Aorta (tissue), 5 donors: ENCODE data around the gene OR52R1. TPM values are rescaled to one million over a fixed set of nuclear protein-coding genes. Genes with fewer than 3 reads are reported as not detected.
"Not testable (repeated sequence)": the region's sequence is repeated elsewhere in the genome, so short reads cannot be mapped to it uniquely, and the experiment has no call there.

Source experiments
- ATAC-seq: fragments of 200-7000 bp; cut with Tn5 transposase; one replicate; pipeline ENCODE4 v1.9.1; 2022; ENCODE audit warnings: moderate library complexity; ENCODE audit not compliant: low FRiP score
- DNase-seq, 2 donors: peaks; one replicate each; pipeline ENCODE4 v3.0.0-alpha.2; 2020
- H3K27ac ChIP-seq, 2 donors: one replicate each; pipeline ENCODE4 v1.5.1; 2013; ENCODE audit warnings: low read length in 2 of 2, mild to moderate bottlenecking in 2 of 2, moderate library complexity in 2 of 2, control low read depth in 1 of 2, inconsistent platforms in 1 of 2, low read depth in 1 of 2
- H3K27me3 ChIP-seq, 2 donors: one replicate each; pipeline ENCODE4 v1.6.1; 2013; ENCODE audit warnings: control low read depth in 1 of 2, low read length in 1 of 2, mild to moderate bottlenecking in 1 of 2, moderate library complexity in 1 of 2; ENCODE audit not compliant: insufficient read depth in 2 of 2, control insufficient read depth in 1 of 2
- H3K36me3 ChIP-seq, 2 donors: one replicate each; pipeline ENCODE4 v1.6.1; 2013; ENCODE audit warnings: control low read depth in 1 of 2, low read length in 1 of 2, mild to moderate bottlenecking in 1 of 2; ENCODE audit not compliant: insufficient read depth in 2 of 2, control insufficient read depth in 1 of 2
- H3K4me1 ChIP-seq, 2 donors: one replicate each; pipeline ENCODE4 v1.6.1; 2013; ENCODE audit warnings: low read length in 2 of 2, control low read depth in 1 of 2, mild to moderate bottlenecking in 1 of 2, moderate library complexity in 1 of 2; ENCODE audit not compliant: insufficient read depth in 2 of 2, control insufficient read depth in 1 of 2
- H3K4me3 ChIP-seq, 2 donors: one replicate each; pipeline ENCODE4 v1.5.1; 2013; ENCODE audit warnings: low read length in 2 of 2, control low read depth in 1 of 2, mild to moderate bottlenecking in 1 of 2
- H3K9me3 ChIP-seq: one replicate; pipeline ENCODE4 v1.6.1; 2013; ENCODE audit warnings: mild to moderate bottlenecking, low read length; ENCODE audit not compliant: control insufficient read depth
- WGBS, 2 donors: extraction: QIAGEN DNeasy Blood & Tissue Kit; methylation state at CpG; one replicate each; pipeline ENCODE4 v1.1.7; 2013; 5-methylcytosine and 5-hydroxymethylcytosine counted together
- intact Hi-C, 2 donors: fragments of 100-400 bp; cut with DNase I; formaldehyde crosslinking; loops; one replicate each; pipeline versions ENCODE4 v1.14.2 to v1.15.0; 2022
- polyA plus RNA-seq, 2 donors: library from polyadenylated mRNA; stranded (reverse); fragments of 200-250 nt; gene quantifications; one replicate each; pipeline ENCODE4 v1.2.3, GENCODE V29; 2013
- total RNA-seq, 2 donors: library from RNA; stranded (reverse); fragmentation: NEBNext Ultra II Directional; extraction: Animal tissue kit (Norgen Biotek cat#: 25700); gene quantifications; one replicate each; pipeline ENCODE4 v1.2.1, GENCODE V29; 2021
- donor health status: healthy with polysubstance abuse.
- donor health status: Bipolar disorder and iron deficiency.
- donor health status: DM: no; HTN: no; CAD: no.
- donor health status: DM: no; HTN: no; CAD: no.
- donor health status: DM: yes; HTN: yes; CAD: no.

The OR52R1 gene
- total and polyA plus RNA-seq, 4 donors = not detected

DNA sequence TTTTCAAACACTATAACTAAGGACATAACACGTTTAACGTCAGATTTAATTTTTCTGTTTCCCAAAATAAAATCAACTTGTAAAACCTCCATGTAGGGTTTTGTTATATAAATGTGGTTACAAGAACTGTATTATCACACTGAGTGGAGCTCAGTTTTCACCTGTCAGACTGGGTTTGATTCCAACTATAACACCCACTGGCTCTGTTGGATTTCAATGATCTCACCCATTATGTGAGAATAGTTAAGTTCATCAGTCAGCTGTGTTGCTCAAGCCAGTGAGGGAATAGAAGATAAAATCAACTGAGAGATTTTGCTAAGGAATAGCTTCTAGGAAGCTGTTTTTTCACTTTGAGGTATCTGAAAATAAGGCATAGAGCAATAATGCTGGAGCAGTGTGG is 5.1 kb upstream of the OR52R1 start:
- no peak for ATAC-seq

DNA sequence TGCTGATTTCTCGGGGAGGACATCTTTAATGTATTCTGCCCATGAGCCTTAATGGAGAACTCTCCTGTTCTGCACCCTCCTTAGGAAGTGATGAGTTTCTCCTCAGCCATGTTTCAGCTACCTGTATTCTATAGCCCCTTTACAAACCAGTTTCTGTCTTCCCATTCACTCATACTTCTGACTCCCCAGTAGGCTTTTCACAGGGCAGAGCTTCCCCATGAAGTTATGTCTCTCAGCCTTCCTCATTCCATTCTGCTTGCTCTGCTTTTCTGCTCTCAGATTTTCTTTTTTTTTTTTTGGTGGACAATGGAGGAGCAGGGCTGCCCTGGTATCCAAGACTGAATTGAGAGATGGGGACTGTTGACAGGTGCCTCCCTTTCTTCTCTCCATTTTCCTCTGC is 4.3 kb upstream of the OR52R1 start:
- H3K27ac ChIP-seq = no peak overlapping the region
- H3K4me3 ChIP-seq = no peak overlapping the region
- DNase-seq (no peak), ATAC-seq (no peak)
- no peaks in the 10 kb centered on the region for H3K27me3 ChIP-seq
- intact Hi-C loops = no loop called here
- no peaks in the 10 kb centered on the region for H3K9me3 ChIP-seq
- H3K4me1 ChIP-seq = no peaks in the 10 kb centered on the region
- 94 to 95% methylated on average over 1 of the region's 1 CpG for WGBS, 2 donors
- H3K36me3 ChIP-seq = no peaks in the 10 kb centered on the region

More for the DNA sequence above, 5.1 kb upstream of the OR52R1 start:
- no peaks in the 10 kb centered on the region for H3K9me3 ChIP-seq
- H3K36me3 ChIP-seq = no peaks in the 10 kb centered on the region
- no peak overlapping the region for H3K27ac ChIP-seq
- intact Hi-C loops = no loop called here
- H3K27me3 ChIP-seq = no peaks in the 10 kb centered on the region
- no peak for DNase-seq
- WGBS, 2 donors = 14 to 18% methylated on average over 2 of the region's 2 CpGs
- H3K4me1 ChIP-seq = no peaks in the 10 kb centered on the region
- no peak overlapping the region for H3K4me3 ChIP-seq

DNA sequence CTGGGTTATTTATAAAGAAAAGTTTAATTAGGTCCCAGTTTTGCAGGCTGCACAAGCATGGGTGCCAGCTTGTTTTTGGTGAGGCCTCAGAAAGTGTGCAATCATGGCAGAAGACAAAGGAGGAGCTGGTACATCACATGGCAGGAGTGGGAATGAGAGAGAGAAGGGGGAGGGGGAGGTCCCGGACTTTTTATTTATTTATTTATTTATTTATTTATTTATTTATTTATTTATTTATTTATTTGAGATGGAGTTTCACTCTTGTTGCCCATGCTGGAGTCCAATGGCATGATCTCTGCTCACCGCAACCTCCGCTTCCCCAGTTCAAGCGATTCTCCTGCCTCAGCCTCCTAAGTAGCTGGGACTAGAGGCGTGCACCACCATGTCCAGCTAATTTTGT is 2.9 kb downstream of the OR52R1 start:
- not testable (repeated sequence) for H3K4me3 ChIP-seq, H3K9me3 ChIP-seq

DNA sequence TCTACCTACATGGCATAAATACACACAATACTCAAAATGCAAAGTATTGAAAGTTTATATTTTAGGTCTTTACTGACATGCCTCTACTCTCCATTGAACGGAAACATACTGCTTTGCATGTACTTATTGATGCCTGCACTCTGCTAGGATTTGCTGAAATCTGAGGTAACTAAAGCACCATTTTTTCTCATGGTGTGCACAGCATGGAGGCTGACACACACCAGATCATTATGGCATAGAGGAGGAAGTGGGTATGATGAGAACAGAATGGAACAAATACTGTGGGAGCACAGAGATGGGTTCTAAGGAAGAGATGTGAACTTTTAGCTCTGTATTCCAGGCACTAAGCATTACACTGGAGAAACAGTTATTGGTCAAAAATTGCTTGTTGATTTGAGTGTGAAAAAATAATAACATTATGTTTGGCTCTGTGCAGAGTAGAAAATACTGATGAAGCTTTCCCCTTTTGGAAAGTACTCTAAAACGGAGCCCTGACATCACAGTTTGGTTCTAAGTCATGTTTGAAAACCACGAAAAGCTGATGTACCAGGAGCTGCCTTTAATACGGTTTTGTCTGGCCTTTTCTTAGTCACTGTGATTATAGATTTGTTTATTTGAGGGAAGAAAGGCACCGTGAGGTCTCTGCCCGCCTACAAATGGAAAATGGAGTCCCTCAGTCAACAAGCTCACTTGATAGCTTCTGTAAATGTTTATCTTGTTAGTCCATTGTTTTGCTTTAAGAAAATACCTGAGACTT is 5.6 kb downstream of the OR52R1 start:
- H3K27me3 ChIP-seq = no peaks in the 10 kb centered on the region
- H3K4me1 ChIP-seq = no peaks in the 10 kb centered on the region
- no peak for DNase-seq
- H3K9me3 ChIP-seq = no peaks in the 10 kb centered on the region
- H3K27ac ChIP-seq = no peak overlapping the region
- ATAC-seq = no peak
- intact Hi-C loops = no loop called here
- WGBS, 2 donors = 64 to 67% methylated on average over 6 of the region's 6 CpGs
- H3K36me3 ChIP-seq = no peaks in the 10 kb centered on the region
- no peak overlapping the region for H3K4me3 ChIP-seq

More for the DNA sequence above, 2.9 kb downstream of the OR52R1 start:
- DNase-seq, intact Hi-C loops, H3K4me1 ChIP-seq, H3K27ac ChIP-seq, ATAC-seq, H3K27me3 ChIP-seq, H3K36me3 ChIP-seq: not testable (repeated sequence)
- whole genome bisulfite sequencing, 2 donors = 74 to 86% methylated on average over 5 of the region's 5 CpGs

DNA sequence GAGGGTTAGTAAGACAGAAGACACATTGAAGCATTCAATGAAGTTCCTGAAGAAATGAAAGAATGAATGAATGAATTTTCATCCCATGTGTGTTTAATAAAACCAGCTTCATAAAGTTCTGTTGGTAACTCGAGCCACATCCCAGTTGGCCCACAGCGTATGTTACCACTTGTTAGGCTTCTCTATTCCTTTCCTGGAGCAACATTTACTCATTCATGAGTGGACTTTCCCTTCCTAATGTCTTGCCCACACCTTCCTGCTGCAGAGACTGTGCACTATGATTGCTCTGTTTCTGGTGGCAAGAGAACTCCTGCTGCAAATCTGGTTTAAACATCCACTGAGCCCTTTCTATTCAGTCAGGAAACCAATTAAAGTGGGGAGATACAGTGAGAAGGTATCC is 7.0 kb downstream of the OR52R1 start:
- Histone ChIP-seq H3K4me1 (no peaks in the 10 kb centered on the region), H3K4me3 (no peak overlapping the region), H3K36me3 (no peaks in the 10 kb centered on the region), H3K27ac (no peak overlapping the region), H3K27me3 (no peaks in the 10 kb centered on the region), H3K9me3 (no peaks in the 10 kb centered on the region)
- ATAC-seq = no peak
- intact Hi-C loops = no loop called here
- DNase-seq = no peak
- 18 to 23% methylated on average over 2 of the region's 2 CpGs for WGBS, 2 donors

DNA sequence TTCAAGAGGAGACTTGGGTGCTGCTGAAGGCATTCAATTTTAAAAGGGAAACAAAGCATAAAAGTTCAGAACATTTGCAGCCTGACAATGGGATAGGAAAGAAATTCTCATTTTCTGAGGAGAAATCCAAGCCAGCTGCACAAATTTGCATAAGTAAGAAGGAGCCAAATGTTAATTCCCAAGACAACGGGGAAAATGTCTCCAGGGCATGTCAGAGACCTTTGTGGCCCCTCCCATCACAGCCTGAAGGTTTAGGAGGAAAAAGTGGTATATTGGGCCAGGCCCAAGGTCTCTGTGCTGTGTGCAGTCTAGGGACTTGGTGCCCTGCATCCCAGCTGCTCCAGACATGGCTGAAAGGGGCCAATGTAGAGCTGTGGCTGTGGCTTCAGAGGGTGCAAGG is 21.7 kb downstream of the OR52R1 start:
- intact Hi-C loops = no loop called here
- Histone ChIP-seq H3K36me3 (no peaks in the 10 kb centered on the region), H3K4me3 (no peak overlapping the region), H3K9me3 (no peaks in the 10 kb centered on the region), H3K27ac (no peak overlapping the region), H3K27me3 (no peaks in the 10 kb centered on the region), H3K4me1 (no peaks in the 10 kb centered on the region)
- WGBS, 2 donors = 62 to 75% methylated on average over 1 of the region's 1 CpG
- no peak for ATAC-seq
- no peak for DNase-seq

DNA sequence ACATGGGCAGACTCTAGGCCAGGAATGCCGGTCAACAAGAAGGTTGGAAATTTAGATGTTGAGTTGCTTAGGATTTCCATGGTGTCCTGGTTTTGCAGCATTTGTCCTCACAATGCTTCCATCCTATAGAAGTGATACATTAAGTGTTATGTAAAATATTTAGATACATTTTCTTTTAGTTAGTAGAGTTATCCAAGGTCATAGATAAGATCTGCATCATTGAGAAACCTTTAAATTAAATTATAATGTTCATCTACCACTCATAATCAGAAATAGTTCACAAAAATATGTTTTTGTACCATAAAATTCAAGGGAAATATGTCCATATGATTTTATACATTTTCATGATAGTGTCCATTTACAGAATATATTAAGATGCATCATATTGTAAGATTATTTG is 34.3 kb downstream of the OR52R1 start, which contains the start of gene OR51F1:
Gene OR51F1, minus strand, starts transcription at position 101 of the 400 bp plus-strand sequence. Its CDS starts 0 bp downstream, at position 101.
- intact Hi-C loops = no loop called here
- Histone ChIP-seq H3K4me1 (no peaks in the 10 kb centered on the region), H3K36me3 (no peaks in the 10 kb centered on the region)

DNA sequence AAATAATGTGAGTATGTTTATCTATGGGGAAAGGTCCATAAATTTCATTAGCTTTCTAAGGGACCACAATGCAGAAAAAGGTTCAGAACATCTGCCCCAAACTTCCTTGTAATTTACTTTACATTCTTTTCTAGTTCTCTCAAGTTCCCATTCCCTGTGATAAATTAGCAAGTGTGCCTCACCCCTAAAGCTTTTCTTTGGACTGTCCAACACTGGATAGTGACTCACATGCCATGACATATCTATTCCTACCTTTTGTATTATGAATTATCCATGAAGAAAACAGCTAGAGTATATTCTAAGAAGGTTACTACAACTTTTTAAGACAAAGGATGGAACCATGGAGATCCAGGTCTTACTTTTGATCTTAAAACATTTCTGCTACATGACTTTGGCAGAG is 36.1 kb downstream of the OR52R1 start:
- no peaks in the 10 kb centered on the region for H3K36me3 ChIP-seq
- no peaks in the 10 kb centered on the region for H3K4me1 ChIP-seq
- H3K27me3 ChIP-seq = no peaks in the 10 kb centered on the region
- H3K27ac ChIP-seq = no peak overlapping the region
- H3K4me3 ChIP-seq = no peak overlapping the region
- H3K9me3 ChIP-seq = no peaks in the 10 kb centered on the region
- ATAC-seq (no peak), DNase-seq (no peak)
- intact Hi-C loops = no loop called here

More for the DNA sequence above, 34.3 kb downstream of the OR52R1 start, which contains the start of gene OR51F1:
- DNase-seq (no peak), ATAC-seq (no peak)
- 96 to 100% methylated on average over 1 of the region's 1 CpG for WGBS, 2 donors
- H3K27ac ChIP-seq = no peak within 1 kb of the TSS
- H3K27me3 ChIP-seq = no peaks in the 10 kb centered on the region
- no peak within 1 kb of the TSS for H3K4me3 ChIP-seq
- no peaks in the 10 kb centered on the region for H3K9me3 ChIP-seq

DNA sequence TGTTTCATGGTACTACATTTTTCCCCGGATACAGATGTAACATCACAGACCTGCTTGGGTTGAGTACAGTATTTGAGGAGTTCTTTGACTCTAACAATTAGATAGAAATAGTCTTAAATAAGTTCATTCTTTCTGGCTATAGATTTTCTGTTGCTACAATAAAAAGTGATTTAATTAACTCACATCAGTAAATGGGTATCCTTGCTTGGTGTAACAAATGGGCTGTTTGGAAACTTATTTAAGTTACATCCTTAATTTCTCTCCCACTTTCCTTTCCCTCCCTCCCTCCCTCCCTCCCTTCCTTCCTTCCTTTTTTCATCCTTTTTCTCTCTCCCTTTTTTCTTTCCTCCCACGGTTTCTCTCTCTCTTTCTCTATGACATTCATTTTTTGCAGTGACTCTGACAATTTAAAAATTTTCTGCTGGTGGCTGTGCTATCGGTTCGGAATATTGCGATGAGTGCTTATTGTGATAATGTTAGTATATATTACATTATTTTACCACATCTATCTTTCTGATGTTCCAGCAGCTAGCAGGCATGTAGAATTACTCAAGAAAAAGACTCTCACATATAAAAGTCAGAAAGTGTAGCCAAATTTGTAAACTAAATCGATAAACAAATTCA is 37.6 kb downstream of the OR52R1 start:
- no peaks in the 10 kb centered on the region for H3K9me3 ChIP-seq
- H3K4me1 ChIP-seq = no peaks in the 10 kb centered on the region
- 85 to 87% methylated on average over 6 of the region's 6 CpGs for WGBS, 2 donors
- intact Hi-C loops = no loop called here
- no peak overlapping the region for H3K4me3 ChIP-seq
- ATAC-seq (no peak), DNase-seq (no peak)
- no peaks in the 10 kb centered on the region for H3K27me3 ChIP-seq
- H3K27ac ChIP-seq = no peak overlapping the region
- no peaks in the 10 kb centered on the region for H3K36me3 ChIP-seq
